Subcutaneous abdominal adipose tissue (tissue), 5 donors: ENCODE data around the gene ZSCAN2.
A peak's percentile ranks its signal among the peaks of the same experiment; 100 is the strongest.

Experiments used
- H3K27ac ChIP-seq: one replicate; pipeline ENCODE4 v1.7.0; 2013; ENCODE audit warnings: low read depth, mild to moderate bottlenecking, inconsistent platforms, low read length, moderate library complexity
- H3K27me3 ChIP-seq, 5 donors: one replicate each; pipeline ENCODE4 v1.7.0; 2013; ENCODE audit warnings: low read length in 5 of 5, inconsistent platforms in 1 of 5; ENCODE audit not compliant: control insufficient read depth in 5 of 5, insufficient read depth in 4 of 5
- H3K36me3 ChIP-seq, 5 donors: one replicate each; pipeline ENCODE4 v1.7.0; 2013; ENCODE audit warnings: low read length in 5 of 5; ENCODE audit not compliant: control insufficient read depth in 5 of 5, insufficient read depth in 5 of 5
- H3K4me1 ChIP-seq, 5 donors: one replicate each; pipeline ENCODE4 v1.7.0; 2013; ENCODE audit warnings: low read length in 5 of 5, mild to moderate bottlenecking in 3 of 5, moderate library complexity in 1 of 5; ENCODE audit not compliant: control insufficient read depth in 5 of 5, insufficient read depth in 5 of 5
- H3K4me3 ChIP-seq, 5 donors: one replicate each; pipeline ENCODE4 v1.7.0; 2013; ENCODE audit warnings: low read length in 5 of 5, low read depth in 1 of 5
- H3K9ac ChIP-seq, 5 donors: one replicate each; pipeline ENCODE4 v1.7.0; 2013; ENCODE audit warnings: low read length in 5 of 5, mild to moderate bottlenecking in 4 of 5, moderate library complexity in 3 of 5
- H3K9me3 ChIP-seq, 5 donors: one replicate each; pipeline ENCODE4 v1.7.0; 2013; ENCODE audit warnings: low read length in 5 of 5; ENCODE audit not compliant: control insufficient read depth in 5 of 5
- donor health status: healthy.
- donor health status: healthy.
- donor health status: healthy.
- donor health status: healthy.
- donor health status: healthy.

ZSCAN2 gene

GRCh38 chr15:84658788-84659411 lies 58.1 kb downstream of the ZSCAN2 start:
- H3K4me1 ChIP-seq, result peaks cover 4 to 47% (median 40%) of the 10 kb centered on the region in 5 donors
- no peaks in the 10 kb centered on the region for H3K9me3 ChIP-seq
- peak overlapping the region; percentile 68 to 88 (median 81) for H3K9ac ChIP-seq
- peak overlapping the region; percentile 93 for H3K27ac ChIP-seq
- H3K36me3 ChIP-seq, result peaks cover 0 to 3% (median 0%) of the 10 kb centered on the region in 5 donors
- no peaks in the 10 kb centered on the region for H3K27me3 ChIP-seq
- H3K4me3 ChIP-seq, result peak overlapping the region; percentile 31 to 74 (median 66)

- Histone ChIP-seq H3K4me1 (peaks cover 2 to 41% (median 30%) of the 10 kb centered on the region in 5 donors), H3K4me3 (no peak overlapping the region), H3K9me3 (no peaks in the 10 kb centered on the region), H3K27ac (no peak overlapping the region), H3K9ac (no peak overlapping the region), H3K36me3 (peaks cover 0 to 6% (median 3%) of the 10 kb centered on the region in 5 donors), H3K27me3 (no peaks in the 10 kb centered on the region)
Measured at GRCh38 chr15:84659904-84660781, 59.3 kb downstream of the ZSCAN2 start.

DNA sequence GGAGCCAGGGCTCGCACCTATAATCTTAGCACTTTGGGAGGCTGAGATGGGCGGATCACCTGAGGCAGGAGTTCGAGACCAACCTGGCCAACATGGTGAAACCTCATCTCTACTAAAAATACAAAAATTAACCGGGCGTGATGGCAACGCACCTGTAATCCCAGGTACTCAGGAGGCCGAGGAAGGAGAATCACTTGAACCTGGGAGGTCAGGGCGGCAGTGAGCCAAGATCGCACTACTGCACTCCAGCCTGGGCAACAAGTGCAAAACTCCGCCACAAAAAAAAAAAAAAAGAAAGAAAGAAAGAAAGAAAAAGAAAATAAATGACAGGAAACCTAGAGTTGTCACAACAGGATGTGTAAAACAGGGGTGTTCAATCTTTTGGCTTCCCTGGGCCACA lies 60.2 kb downstream of the ZSCAN2 start:
- peaks cover 2 to 34% (median 23%) of the 10 kb centered on the region in 5 donors for H3K4me1 ChIP-seq

GRCh38 chr15:84666373-84666772 lies 65.6 kb downstream of the ZSCAN2 start:
- H3K9me3 ChIP-seq, result no peaks in the 10 kb centered on the region
- H3K9ac ChIP-seq, result no peak overlapping the region
- H3K4me3 ChIP-seq, result no peak overlapping the region
- no peaks in the 10 kb centered on the region for H3K27me3 ChIP-seq
- H3K36me3 ChIP-seq, result peaks cover 28 to 54% (median 33%) of the 10 kb centered on the region in 5 donors
- no peak overlapping the region for H3K27ac ChIP-seq
- peaks cover 0 to 21% (median 1%) of the 10 kb centered on the region in 5 donors for H3K4me1 ChIP-seq

More for the DNA sequence above, 60.2 kb downstream of the ZSCAN2 start:
- no peak overlapping the region for H3K9ac ChIP-seq
- H3K9me3 ChIP-seq, result no peaks in the 10 kb centered on the region
- H3K4me3 ChIP-seq, result no peak overlapping the region
- no peak overlapping the region for H3K27ac ChIP-seq
- H3K27me3 ChIP-seq, result no peaks in the 10 kb centered on the region
- H3K36me3 ChIP-seq, result peaks cover 6 to 14% (median 11%) of the 10 kb centered on the region in 5 donors

DNA sequence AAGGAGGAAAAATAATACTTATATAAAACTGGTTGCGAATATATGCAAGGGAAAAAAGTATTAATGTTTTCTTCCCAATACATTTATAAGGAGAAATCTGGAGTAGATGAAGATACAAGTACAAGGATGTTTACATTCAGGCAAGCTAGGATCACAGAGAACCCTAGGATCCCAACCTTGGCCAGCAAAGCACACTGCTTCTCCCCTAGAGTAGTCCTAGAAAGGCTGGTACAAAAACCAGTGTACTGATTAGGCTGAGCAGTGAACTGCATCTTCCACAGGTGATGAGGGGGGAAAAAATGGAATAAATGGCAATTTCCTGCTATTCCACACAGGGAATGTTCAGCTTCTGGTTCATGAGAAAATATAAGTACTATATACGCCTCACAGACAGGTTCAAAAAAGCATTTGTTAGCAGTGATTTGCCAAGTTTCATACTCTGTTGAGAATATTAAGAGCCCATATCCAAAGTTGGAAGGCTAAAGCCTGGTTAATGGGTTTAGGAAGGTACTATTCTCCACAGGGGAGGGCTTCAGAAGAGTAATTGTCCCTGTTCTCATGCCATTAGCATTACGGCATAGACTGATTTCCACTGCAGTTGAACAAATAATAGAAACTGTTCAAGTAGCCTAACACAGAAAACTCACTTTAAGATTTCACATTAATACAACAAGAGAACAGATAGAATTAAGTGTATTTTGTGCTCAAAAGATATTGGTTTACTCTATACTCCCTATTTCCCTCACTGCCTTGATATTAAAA lies 67.6 kb downstream of the ZSCAN2 start:
- Histone ChIP-seq H3K9me3 (no peaks in the 10 kb centered on the region), H3K27me3 (no peaks in the 10 kb centered on the region), H3K4me3 (no peak overlapping the region), H3K9ac (no peak overlapping the region), H3K4me1 (peaks cover 0 to 15% (median 10%) of the 10 kb centered on the region in 5 donors), H3K36me3 (peaks cover 28 to 54% (median 36%) of the 10 kb centered on the region in 5 donors), H3K27ac (no peak overlapping the region)

DNA sequence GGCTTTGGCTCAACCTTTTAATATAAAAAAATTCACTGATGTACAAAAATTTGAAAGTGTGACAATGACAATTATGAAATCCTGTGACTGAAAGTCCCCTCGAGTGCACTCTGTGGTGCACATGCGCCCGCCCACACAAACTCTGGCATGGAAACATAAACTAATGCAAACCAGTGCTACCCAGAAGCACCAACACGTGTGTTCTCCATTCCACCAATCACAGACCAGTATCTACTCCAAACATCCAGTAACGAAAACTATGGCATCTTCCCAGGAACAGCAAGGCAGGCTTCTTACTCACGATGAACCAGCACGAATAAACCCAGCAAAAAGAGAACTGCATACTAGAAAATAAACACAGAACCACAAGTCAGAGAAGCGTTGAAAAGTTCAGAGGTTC lies 68.9 kb downstream of the ZSCAN2 start:
- peaks cover 0 to 15% (median 10%) of the 10 kb centered on the region in 5 donors for H3K4me1 ChIP-seq
- no peaks in the 10 kb centered on the region for H3K9me3 ChIP-seq
- H3K27ac ChIP-seq, result no peak overlapping the region
- no peak overlapping the region for H3K4me3 ChIP-seq
- peaks cover 28 to 57% (median 41%) of the 10 kb centered on the region in 5 donors for H3K36me3 ChIP-seq
- H3K27me3 ChIP-seq, result no peaks in the 10 kb centered on the region
- no peak overlapping the region for H3K9ac ChIP-seq

DNA sequence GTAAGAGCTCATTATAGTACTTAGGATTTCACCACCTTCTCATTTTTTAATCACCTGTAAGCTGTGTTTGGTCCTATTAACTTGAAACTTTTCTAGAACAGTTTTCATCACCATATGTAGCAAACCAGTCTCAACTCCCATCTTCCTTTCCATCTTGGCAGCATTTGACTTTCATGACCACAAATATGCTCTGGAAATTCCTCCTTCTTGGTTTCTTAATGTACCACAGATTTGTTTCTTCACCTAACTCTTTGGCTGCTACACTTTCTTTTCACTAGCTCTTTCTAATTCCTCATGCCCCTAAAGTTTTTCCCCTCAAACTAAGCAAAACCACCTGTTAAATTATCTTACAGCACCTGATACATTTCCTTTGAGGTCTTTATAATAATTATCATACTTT lies 70.4 kb downstream of the ZSCAN2 start:
- Histone ChIP-seq H3K27ac (peak overlapping the region; percentile 33), H3K27me3 (no peaks in the 10 kb centered on the region), H3K9me3 (no peaks in the 10 kb centered on the region), H3K4me3 (no peak overlapping the region), H3K4me1 (peaks cover 0 to 15% (median 10%) of the 10 kb centered on the region in 5 donors), H3K36me3 (peaks cover 22 to 48% (median 34%) of the 10 kb centered on the region in 5 donors), H3K9ac (peak overlapping the region in 2 of 5 donors; percentile 48 to 52)
